Kidney epithelial cell (primary cell): ENCODE results near the gene IL22RA1. TPM values are rescaled to one million over a fixed set of nuclear protein-coding genes. Genes with fewer than 3 reads are reported as not detected.

Source experiments
- DNase-seq: peaks from one replicate; pipeline ENCODE4 v3.0.0-alpha.2; 2010; ENCODE audit warnings: low read depth
- H3K27me3 ChIP-seq: 2 replicates; pipeline ENCODE4 v1.6.0; 2011; ENCODE audit warnings: low read length; ENCODE audit not compliant: control insufficient read depth, insufficient read depth
- H3K36me3 ChIP-seq: 2 replicates; pipeline ENCODE4 v1.5.1; 2011; ENCODE audit warnings: low read length; ENCODE audit not compliant: control insufficient read depth, insufficient read depth
- H3K4me3 ChIP-seq: 2 replicates; pipeline ENCODE4 v1.5.1; 2011; ENCODE audit warnings: low read depth, mild to moderate bottlenecking, control low read depth, low read length
- total RNA-seq: library from RNA; depleted of rRNA; stranded (reverse); fragments of >200 nt; gene quantifications from 2 replicates; pipeline ENCODE4 v1.2.3, GENCODE V29; 2015
- TF ChIP-seq, protein P1 (sequence below): IDR thresholded peaks from 2 replicates; pipeline ENCODE4 v1.5.1; 2011; ENCODE audit warnings: mild to moderate bottlenecking, moderate library complexity, low read length, control low read depth, inconsistent platforms; ENCODE audit not compliant: insufficient read depth, poor library complexity, severe bottlenecking

IL22RA1 gene
- total RNA-seq, 1 donor from 2014 or later, result 0.21 TPM

DNA sequence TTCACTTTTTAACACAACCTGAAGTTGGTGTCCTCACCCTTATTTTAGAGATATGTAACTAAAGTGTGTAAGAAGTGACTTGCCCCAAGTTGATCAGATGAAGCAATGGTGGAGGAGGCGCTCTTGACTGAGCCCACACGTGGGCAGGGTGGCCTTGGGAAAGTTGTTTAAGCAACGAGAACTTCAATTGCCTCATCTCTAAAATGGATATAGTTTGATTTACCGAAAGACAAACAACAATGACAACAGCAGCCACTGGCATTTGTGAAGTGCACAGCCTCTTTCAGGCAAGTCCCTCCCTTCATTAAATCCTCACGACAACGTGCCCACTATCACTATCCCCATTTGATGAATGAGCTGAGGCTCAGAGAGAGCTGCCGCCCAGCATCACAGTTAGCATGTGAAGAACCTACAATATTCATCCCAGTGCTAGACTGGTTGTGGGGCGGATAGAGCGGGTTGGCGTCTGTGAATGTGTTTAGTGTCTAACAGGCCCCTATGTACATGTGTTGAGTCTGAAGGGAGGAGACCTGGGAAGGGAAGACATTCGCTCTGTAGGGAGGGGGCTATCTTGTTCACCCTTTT lies 3.0 kb downstream of the IL22RA1 start:
- Histone ChIP-seq H3K4me3 (no peak overlapping the region), H3K36me3 (no peaks in the 10 kb centered on the region), H3K27me3 (peaks cover 3% of the 10 kb centered on the region)
- TF ChIP-seq, protein P1, sequence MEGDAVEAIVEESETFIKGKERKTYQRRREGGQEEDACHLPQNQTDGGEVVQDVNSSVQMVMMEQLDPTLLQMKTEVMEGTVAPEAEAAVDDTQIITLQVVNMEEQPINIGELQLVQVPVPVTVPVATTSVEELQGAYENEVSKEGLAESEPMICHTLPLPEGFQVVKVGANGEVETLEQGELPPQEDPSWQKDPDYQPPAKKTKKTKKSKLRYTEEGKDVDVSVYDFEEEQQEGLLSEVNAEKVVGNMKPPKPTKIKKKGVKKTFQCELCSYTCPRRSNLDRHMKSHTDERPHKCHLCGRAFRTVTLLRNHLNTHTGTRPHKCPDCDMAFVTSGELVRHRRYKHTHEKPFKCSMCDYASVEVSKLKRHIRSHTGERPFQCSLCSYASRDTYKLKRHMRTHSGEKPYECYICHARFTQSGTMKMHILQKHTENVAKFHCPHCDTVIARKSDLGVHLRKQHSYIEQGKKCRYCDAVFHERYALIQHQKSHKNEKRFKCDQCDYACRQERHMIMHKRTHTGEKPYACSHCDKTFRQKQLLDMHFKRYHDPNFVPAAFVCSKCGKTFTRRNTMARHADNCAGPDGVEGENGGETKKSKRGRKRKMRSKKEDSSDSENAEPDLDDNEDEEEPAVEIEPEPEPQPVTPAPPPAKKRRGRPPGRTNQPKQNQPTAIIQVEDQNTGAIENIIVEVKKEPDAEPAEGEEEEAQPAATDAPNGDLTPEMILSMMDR, result no peak
- no peak for DNase-seq

DNA sequence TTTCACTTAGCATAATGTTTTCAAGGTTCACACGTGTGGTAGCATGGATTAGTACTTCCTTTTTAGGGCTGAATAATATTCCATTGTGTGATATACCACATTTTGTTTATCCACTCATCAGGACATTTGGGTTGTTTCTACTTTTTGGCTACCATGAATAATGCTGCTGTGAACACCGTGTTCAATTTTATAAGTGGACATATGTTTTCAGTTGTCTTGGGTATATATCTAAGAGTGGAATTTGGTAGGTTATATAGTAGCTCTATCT lies 3.8 kb downstream of the IL22RA1 start:
- H3K27me3 ChIP-seq, result peaks cover 3% of the 10 kb centered on the region
- no peaks in the 10 kb centered on the region for H3K36me3 ChIP-seq
- DNase-seq, result no peak
- no peak overlapping the region for H3K4me3 ChIP-seq
- TF ChIP-seq, protein P1, result no peak

DNA sequence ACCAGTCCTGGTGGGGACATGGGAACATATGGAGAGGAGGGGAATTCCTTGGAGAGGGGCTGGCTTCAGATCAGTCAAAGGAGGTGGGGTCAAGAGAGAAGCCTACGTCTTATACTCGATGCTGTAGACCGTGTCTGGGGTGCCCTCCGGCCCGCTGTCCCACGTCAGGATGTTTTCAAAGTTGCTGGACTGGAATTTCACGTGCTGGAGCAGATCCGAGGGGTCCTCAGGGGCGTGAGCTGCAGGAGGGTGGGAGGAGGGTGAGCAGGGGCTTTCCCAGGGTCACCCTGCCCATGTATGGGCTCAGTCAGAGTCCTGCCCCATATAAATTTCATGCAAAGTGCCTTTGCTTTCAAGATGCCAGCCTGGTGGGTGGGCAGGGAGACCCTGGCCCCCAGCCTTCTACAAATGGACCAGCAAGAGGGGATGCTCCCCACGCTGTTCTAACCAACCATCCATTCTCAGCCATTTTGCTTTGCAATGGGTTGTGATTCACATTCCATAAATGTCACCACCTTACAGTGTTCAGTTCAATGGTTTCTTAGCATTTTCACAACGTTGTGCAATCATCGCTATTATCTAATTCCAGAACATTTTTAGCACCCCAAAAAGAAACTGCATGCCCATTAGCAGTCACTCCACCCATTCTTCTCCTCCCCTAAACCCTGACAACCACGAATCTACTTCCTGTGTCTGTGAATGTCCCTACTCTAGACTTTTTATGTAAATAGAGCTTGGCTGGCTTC lies 4.3 kb downstream of the IL22RA1 start:
- Histone ChIP-seq H3K4me3 (no peak overlapping the region), H3K27me3 (peaks cover 3% of the 10 kb centered on the region), H3K36me3 (no peaks in the 10 kb centered on the region)
- no peak for DNase-seq
- TF ChIP-seq, protein P1, result no peak

DNA sequence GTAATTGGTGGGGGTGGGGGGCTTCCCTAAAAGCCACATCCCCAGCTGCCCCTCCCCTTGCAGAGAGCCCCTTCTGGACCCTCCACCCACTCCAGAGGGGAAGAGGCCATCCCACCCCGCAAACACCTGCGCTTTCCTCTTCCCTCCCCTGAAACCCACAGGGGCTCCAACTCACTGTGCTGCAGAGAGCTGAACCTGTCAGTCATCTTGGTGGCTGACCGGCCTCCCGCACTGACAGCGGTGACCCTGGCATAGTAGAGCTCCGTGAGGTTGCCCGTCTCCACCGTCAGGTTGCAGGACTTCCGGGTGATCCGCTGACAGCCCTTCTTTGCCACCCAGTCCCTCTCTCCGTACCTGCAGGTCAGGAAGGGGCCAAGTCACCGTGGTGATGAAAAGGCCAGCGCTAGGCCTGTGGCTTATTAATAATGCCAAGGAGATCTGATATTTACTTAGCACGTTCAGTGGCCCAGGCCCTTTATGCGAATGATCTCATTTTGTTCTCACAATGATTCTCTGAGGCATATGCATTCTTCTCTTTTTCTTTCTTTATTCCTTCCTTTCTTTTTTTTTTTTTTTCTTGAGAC lies 5.9 kb downstream of the IL22RA1 start:
- DNase-seq, result no peak
- peaks cover 3% of the 10 kb centered on the region for H3K27me3 ChIP-seq
- H3K4me3 ChIP-seq, result no peak overlapping the region
- H3K36me3 ChIP-seq, result no peaks in the 10 kb centered on the region
- TF ChIP-seq, protein P1, result no peak

DNA sequence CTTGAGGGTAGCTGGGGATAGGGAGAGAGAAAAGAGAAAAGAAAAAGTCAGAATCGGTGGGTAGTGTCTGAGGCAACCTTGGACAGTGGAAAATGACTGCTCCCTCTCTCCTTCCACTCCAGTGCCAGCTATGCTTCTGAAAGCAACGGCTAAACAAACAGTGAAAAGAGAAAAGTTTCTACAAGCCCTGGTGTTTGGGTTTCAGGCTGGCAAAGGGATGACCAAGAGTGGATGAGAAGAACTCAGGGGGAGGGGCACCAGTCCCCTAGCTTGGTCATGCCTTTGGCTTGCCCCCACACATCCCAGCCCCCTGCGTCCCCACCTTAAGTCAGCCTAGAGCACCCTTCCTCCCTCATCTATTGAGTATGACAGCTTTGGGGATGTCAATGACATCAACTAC lies 8.6 kb downstream of the IL22RA1 start:
- H3K4me3 ChIP-seq, result no peak overlapping the region
- H3K36me3 ChIP-seq, result no peaks in the 10 kb centered on the region
- TF ChIP-seq, protein P1, result no peak
- H3K27me3 ChIP-seq, result peaks cover 3% of the 10 kb centered on the region
- no peak for DNase-seq
